ENCODE measurements around the gene EDIL3.
A peak's percentile ranks its signal among the peaks of the same experiment; 100 is the strongest.
"Not testable (repeated sequence)": the region's sequence is repeated elsewhere in the genome, so short reads cannot be mapped to it uniquely, and the experiment has no call there.

The EDIL3 gene

DNA sequence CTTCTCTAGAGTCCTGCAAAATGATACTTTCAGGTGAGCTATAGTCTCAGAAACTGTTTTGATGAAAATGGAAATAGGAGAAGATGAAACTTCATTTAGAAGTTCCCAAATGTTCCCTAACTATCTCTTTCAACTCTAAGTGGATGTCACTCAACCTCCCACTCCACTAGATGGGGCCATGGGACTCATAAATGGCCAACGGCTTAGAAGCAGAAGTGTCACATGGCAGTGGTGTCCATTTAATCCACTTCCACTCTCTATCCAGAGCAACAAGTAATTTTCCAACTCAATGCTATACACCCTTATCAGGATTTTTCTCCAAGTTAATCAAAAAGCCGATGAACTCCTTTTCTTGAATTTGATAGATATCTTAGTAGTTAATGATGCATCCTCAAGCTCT lies 295.7 kb downstream of the EDIL3 start:
- DNase-seq (ENCODE audit: insufficient read length, low spot score) (peak; percentile 13), FAIRE-seq (no peak)

GRCh38 chr5:84086511-84086910 lies 298.2 kb downstream of the EDIL3 start:
- FAIRE-seq (no peak), DNase-seq (ENCODE audit: insufficient read length, low spot score) (no peak)

- DNase-seq (ENCODE audit: insufficient read length, low spot score) = no peak
- FAIRE-seq = no peak
Measured at GRCh38 chr5:84085387-84086041, 299.2 kb downstream of the EDIL3 start.

DNA sequence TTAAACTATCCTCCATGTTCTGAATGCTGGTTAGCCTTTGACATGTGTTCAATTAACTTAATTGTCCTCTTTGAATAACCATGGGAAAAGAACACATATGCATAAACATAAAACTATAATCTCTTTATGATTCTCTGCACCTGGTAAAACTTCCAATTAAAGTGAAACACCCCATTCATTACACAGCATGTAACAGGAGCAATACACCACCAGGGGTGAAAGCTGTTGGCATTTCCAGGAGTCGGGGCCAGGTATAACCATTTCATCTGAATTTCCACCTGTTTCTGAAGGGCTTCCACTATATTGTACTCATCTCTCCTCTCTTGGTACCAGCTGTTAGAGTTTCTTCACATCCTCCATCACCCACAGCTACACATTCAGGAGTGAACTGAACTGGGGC lies 303.8 kb downstream of the EDIL3 start:
- FAIRE-seq (no peak), DNase-seq (ENCODE audit: insufficient read length, low spot score) (no peak)

DNA sequence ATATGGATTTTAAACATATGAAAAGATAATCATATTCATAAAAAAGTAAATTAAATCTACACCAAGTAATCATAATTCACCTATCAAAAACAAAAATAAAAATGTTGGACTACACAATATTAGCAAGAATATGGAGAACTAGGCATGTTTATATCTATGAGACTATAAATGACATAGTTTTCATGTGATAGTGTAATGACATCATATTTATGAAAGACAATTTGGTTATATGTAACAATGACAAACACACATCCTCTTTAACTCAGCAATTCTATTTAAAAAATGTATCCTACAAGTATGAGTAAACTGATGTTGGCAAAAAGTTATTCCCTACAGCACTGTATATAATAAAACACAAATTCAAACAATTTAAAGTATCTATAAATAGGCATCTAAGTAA lies 312.3 kb downstream of the EDIL3 start:
- FAIRE-seq (no peak), DNase-seq (ENCODE audit: insufficient read length, low spot score) (no peak)

- DNase-seq (ENCODE audit: insufficient read length, low spot score) (no peak), FAIRE-seq (no peak)
Measured at GRCh38 chr5:84069608-84070179, 315.0 kb downstream of the EDIL3 start.

DNA sequence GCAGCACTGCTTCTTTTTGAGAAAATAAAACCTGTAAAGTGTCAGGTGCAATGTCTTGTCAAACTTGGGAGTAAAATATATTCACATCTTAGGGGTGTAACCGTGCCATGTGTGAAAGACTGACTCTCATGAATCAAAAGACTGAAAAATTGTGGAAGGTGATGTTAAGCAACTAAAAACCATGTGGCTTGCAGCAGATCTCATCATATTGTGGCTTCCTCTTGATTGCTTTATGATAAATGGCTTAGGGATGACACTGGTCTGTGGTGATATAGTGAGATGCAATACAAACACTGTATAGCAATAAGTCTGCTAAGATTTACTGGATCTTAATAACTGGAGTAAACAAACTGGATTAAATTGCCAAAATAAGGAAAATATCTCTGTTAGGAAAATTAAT lies 321.6 kb downstream of the EDIL3 start:
- DNase-seq (ENCODE audit: insufficient read length, low spot score) (no peak), FAIRE-seq (no peak)

DNA sequence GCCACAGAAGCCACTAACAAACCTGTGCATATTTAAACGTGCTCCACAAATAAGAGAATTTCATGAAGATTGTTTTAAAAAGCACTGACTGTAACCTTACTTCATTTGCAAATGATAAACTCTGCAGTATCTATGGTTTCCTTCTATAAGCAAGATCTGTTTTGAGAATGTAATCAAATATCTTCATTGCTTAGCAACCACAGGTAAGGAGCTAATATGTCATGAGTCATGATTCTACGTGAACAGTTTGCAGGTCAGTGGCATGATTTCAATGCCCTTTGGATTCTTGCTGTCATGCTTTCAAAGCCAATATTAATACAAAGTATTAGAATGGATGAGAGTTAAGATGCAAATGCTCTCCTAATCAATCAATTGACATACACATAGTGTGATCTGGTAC lies 325.0 kb downstream of the EDIL3 start:
- FAIRE-seq (no peak), DNase-seq (ENCODE audit: insufficient read length, low spot score) (no peak)

- no peak for DNase-seq (ENCODE audit: insufficient read length, low spot score)
- FAIRE-seq = no peak
Measured at GRCh38 chr5:84058561-84058960, 326.1 kb downstream of the EDIL3 start.

- no peak for DNase-seq (ENCODE audit: insufficient read length, low spot score)
- FAIRE-seq = no peak
Measured at GRCh38 chr5:84057211-84057610, 327.5 kb downstream of the EDIL3 start.

GRCh38 chr5:84045964-84046363 lies 338.7 kb downstream of the EDIL3 start:
- DNase-seq (ENCODE audit: insufficient read length, low spot score) (no peak), FAIRE-seq (no peak)

DNA sequence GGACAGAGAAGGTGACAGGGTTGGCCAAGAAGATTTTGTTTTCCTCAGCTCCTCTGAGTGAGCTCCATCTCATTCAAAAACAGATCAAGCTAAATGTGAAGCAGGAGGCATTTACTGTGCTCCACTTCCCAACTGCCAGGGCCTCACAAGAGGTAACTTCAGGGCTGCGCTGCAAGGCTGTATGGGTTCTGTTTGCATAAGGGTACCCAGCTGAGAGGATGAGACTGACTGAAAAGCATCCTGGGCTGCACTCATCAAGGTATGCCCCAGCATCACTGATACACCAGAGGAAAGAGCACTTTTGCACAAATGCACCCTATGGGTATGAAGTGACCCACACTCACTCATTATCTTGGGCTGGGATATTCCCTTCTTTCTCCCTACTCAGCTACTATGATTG lies 347.8 kb downstream of the EDIL3 start:
- FAIRE-seq (no peak), DNase-seq (ENCODE audit: insufficient read length, low spot score) (no peak)

GRCh38 chr5:84032324-84032723 lies 352.4 kb downstream of the EDIL3 start:
- FAIRE-seq (no peak), DNase-seq (ENCODE audit: insufficient read length, low spot score) (no peak)

DNA sequence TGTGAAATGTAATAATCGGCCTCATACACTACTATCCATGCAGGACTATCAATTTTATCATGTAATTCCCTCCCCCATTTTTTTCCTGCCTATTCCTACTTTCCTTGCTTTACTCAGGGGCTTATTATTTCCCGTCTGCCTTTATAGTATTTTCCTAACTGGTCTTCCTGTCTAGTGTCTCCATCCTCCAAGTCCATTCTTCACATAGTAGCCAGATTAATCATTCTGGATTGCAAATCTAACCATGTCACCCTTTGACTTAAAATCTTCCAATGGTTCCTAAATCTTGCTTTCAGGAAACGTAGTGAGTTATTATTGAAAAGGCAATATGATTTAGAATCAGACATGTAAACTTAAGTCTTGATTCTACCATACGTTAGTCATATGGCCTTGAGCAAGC lies 356.6 kb downstream of the EDIL3 start:
- FAIRE-seq (no peak), DNase-seq (ENCODE audit: insufficient read length, low spot score) (peak; percentile 4)

DNA sequence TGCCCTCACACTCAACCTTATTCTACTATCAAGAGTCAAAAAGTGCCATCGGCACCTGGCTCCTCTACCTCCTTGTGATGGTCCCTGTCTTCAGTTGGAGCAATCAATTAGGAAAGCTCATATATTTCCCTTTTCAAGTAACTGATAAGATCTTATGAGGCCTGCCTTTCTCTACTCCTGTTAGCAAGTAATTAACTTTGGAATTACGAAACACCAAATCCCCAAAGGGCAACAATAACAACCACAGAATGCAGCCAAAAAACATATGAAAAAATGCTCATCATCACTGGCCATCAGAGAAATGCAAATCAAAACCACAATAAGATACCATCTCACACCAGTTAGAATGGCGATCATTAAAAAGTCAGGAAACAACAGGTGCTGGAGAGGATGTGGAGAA lies 366.2 kb downstream of the EDIL3 start:
- FAIRE-seq; DNase-seq (ENCODE audit: insufficient read length, low spot score): not testable (repeated sequence)

DNA sequence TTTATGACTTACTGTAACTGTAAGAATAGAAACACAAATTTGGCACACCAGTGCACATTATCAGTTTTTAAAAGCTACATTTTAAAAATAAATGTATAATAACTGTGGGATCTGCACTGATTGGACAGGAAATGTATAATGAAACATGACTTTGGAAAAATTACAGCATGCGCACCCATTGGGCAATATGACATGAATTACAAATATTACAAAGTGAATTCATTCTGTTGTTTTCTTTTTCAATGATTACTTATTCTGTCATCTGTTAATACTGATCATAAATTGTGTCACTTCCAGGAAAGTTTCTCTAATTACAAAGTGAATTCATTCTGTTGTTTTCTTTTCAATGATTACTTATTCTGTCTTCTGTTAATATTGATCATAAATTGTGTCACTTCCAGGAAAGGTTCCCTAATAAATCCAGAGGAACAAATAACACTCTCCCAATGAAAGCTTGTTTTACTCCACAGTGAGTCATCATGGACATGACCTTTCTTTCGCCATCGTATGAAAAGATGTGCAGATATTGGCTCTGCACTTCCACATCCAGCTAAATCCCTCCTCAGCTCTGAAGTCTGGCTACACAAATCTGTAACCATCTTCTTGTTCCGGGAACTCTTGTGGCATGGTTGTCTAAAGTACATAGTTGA lies 367.0 kb downstream of the EDIL3 start:
- FAIRE-seq = no peak
- DNase-seq (ENCODE audit: insufficient read length, low spot score) = peak; percentile 11

GRCh38 chr5:84016085-84016484 lies 368.6 kb downstream of the EDIL3 start:
- FAIRE-seq (no peak), DNase-seq (ENCODE audit: insufficient read length, low spot score) (no peak)

DNA sequence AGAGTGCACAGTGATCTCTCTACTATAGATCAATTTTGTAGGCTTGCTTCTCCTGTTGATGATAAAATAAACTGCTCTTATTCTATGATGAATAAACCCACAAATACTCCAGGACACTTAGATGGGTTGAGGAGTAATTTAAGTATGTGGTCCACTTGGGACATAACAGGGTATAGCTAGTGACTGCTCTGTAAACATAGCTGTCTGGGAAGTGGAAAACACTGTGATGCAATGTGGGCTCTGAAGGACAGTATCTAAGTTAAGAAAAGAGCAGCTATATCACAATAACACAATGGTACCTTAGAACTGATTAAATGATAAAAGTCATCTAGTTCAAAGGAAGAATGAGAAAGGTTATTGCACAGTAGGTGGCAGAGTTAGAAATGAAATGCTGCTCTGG lies 369.7 kb downstream of the EDIL3 start:
- FAIRE-seq (no peak), DNase-seq (ENCODE audit: insufficient read length, low spot score) (no peak)

GRCh38 chr5:83993803-83994202 lies 390.9 kb downstream of the EDIL3 start:
- DNase-seq (ENCODE audit: insufficient read length, low spot score) (no peak), FAIRE-seq (no peak)

GRCh38 chr5:83991566-83992224 lies 393.0 kb downstream of the EDIL3 start:
- DNase-seq (ENCODE audit: insufficient read length, low spot score) (no peak), FAIRE-seq (no peak)

GRCh38 chr5:83988293-83988685 lies 396.4 kb downstream of the EDIL3 start:
- no peak for DNase-seq (ENCODE audit: insufficient read length, low spot score)
- FAIRE-seq = no peak
